ENCODE measurements around the gene ZNF473.

The ZNF473 gene

DNA sequence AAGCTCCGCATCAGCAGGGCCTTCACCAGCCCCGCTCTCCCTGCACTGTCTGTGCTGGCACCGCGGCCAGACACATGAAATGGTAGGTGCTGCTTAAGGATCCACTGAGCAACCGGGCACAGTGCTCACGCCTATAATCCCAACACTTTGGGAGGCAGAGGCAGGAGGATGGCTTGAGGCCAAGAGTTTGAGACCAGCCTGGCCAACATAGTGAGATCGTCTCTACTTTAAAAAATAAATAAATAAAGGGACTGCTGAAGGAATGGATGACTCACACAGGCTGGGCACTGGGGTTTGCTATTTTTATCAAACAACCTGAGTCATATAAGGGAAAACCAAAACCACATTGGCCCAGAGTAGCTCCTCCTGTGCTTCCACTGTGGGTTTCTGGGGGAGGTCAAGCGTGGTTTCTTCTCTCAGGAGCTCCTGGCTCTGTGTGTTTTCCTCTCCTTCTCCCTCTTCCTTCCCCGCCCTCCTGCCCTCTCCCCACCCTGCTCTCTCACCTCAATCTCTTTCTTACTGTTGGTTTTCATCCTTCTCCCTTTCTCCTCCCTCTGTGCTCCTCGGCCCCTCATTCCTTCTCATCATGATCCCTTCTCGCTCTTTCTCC, 21.9 kb upstream of the ZNF473 start:
- peak in 1 of 2 experiments; percentile 20 for DNase-seq (ENCODE audit: low read depth in 2 of 2)

DNA sequence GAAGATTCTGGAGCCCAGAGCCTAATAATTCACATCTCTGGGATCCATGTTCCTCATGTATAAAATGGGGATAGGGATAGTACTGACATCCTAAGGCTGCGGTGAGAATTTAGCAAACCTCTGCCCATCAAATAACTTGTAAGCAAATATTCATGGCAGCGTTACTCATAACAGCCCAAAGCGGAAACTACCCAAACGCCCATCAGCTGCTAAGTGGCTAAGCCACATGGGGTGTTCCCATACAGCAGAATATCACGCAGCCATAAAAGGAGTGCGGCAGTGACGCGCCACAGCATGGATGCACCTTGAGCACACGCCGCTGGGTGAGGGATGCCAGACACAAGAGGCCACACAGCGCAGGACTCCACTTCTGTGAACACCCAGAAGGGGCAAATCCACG, 20.4 kb upstream of the ZNF473 start:
- no peak for DNase-seq (ENCODE audit: low read depth in 2 of 2)

DNA sequence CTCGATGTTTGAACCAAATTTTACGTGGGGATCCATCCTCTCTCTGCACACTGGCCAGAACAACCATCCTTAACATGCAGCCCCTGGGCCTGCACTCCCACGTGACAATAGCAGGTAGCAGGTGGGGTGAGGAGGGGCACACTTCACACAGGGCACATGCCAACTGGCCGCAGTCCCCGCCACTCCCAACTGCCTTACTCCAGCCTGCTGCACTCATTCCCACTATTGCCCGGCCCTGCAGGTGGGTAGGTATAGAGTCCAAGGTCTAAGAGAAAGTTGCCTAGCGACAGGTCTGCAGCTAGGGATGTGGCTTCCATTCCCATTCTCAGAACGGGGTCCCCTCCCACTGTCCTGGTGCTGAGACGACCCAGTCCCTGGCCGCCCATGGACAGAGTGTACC, 18.6 kb upstream of the ZNF473 start:
- DNase-seq (ENCODE audit: low read depth in 2 of 2), result no peak

DNA sequence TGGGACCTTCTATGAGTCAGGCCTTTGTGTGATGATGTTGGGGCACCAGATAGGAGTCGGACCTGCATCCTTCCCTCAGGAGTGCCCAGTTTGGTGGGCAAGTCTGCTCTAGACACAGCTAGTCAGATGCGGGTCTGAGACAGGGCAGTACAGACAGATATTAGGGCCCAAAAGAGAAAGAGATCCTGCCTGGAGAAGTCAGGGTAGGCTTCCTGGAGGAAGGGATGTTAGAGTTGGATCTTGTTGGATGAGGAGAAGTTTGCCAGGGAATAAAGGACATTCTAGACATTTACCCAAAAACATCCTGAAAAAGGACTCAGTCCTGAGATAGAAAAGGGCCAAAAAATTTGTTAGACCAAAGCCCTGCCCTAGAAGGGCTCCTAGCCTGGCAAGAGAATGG, 17.9 kb upstream of the ZNF473 start:
- no peak for DNase-seq (ENCODE audit: low read depth in 2 of 2)

DNA sequence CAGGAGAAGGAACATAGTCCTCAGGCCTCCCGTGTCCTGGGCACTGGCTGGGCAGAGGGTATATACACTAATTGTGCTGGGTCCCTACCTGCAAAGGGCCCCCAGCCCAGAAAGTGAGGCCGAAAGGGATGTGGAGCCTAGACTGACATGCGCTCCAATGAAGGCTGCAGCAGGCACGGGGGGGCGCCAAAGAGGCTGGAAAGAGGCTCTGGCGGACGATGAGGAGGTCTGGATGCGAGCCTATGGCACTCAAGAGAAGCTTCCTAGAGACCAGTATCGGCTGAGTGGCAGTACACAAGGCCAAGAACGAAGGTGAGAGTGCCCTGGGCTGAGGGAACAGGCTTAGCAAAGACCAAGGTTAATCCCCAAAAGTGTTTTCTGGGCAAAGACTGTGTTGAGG, 17.3 kb upstream of the ZNF473 start:
- DNase-seq (ENCODE audit: low read depth in 2 of 2), result no peak

DNA sequence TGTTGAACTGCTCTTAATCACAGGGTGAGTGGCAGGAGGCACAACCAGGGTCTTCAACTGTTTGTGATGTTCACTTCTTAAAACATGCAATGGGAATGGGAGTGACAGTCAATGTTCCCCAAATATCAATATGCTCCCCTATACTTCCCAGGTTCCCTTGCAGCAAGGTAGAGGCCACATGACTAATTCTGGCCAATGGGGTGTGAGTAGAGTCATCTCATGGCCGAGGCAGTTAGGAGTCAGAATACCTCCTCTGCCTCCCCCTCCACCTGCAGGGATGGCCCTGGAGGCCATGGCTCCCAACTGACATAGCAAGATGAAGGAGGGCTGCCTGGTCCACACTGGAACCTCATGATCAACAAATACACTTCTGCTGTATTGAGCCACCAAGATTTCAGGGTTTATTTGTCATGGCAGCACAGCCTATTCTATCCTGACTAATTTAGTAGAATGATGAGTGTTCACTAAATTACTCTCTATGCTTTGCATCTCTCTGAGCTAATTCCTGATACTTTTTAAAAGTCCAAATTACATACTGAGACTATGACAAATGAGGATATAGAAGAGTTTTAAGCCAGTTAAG, 9.5 kb upstream of the ZNF473 start:
- DNase-seq (ENCODE audit: low read depth in 2 of 2), result no peak

DNA sequence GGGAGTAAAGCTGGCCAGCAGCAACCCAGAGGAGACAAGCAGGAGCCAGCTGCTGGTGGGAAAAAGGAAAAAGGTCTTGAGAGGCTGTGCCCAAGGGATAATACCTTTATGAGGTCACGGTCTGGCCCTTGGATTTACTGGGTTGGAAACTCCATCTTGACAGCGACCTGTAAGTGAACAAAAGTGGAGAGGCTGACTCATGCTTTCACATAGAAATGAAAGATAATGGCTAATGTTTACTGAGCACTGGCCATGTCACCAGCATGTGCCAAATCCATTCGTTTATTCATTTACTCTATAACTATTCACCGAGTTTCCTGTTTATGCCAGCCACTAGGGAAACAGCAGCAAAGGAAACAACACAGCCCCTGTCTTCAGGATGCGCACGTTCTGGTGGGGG, 5.3 kb upstream of the ZNF473 start:
- no peak for DNase-seq (ENCODE audit: low read depth in 2 of 2)

DNA sequence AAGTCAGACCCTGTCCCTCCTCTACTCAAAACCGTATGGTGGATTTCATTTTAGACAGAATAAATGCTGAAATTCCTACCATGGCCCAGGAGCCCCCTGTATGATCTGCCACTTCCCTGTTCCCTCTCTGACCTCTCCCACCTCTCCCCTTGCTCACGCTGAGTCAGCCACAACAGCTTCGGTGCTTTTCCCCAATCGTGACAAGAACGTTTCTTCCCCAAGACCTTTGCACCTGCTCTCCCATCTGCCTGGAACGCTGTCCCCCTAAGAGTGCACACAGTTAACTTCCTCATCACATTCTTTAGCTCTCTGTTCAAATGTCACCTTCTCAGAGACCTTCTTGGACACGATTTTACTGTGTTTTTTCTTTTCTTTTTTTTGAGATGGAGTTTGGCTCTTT, 3.0 kb upstream of the ZNF473 start:
- DNase-seq (ENCODE audit: low read depth in 2 of 2), result no peak

DNA sequence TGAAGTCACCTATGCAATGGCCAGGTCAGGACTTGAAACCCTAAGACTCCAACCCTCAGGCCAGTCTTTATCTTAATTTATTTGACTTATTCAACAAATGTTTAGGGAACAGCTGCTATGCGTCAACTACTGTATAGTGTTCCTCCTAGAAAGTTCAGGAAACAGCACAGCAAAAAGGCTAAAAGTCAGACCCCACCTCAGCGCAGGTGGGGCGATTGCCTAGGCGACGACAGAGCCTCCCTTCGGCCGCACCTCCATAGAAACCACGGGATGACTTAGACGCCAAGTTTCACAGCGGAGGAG, 1.1 kb upstream of the ZNF473 start:
- no peak for DNase-seq (ENCODE audit: low read depth in 2 of 2)

DNA sequence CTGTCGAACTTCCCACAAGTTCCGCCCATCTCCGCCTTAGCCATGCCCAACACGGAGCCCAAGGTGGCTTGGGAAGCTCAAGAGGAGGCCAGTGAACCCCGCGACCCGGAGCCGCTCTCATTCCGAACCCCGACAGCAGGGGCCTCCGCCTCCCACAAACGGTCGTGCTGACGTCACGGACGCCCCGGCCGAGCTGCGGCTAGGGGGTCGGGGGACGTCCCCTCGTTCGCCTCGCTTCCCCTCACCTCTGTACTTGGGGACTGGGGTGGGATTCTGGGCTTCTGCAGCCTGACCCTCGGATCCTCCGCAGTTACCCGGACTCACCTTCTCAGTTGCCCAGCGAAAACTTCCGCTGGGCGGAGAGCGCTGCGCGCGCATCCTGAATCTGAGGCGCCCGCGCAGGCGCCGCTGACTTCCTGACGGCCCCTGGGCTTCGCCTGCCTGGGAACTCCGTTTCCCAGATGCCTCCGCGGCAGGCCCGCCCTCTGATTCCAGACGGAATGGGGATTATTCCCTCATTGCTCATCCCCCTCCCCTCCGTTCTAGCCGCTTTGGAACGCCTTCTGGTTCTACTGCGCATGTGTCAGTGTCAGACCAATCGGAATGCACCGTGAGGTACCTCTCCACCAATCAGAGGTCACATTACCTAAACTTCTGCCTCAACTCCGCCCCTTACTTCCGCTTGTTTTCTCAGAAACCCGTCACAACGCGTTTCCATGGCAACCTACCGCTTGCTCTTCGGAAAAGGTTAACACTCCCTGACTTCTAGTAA, 597 bp upstream of the ZNF473 start, which contains the start of gene VRK3:
VRK3 (minus strand) TSS at position 351 of the 772 bp plus-strand sequence. CDS start 9,210 bp downstream, outside the sequence.
- DNase-seq (ENCODE audit: low read depth in 2 of 2), result peak; percentile 94 to 97

DNA sequence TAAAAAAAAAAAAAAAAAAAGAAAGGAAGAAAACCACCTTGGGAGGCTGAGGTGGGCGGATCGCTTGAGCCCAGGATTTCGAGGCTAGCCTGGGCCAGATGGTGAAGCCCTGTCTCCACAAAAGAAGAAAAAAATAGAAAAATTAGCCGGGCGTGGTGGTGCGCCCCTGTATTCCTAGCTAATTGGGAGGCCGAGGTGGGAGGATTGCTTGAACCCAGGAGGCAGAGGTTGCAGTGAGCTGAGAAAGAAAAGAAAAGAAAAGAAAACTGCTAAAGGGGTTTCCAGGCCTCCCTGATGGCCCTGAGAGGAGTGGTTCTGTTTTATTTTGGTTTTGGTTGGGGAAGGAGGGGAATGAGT, 723 bp downstream of the ZNF473 start:
- DNase-seq (ENCODE audit: low read depth in 2 of 2), result no peak

DNA sequence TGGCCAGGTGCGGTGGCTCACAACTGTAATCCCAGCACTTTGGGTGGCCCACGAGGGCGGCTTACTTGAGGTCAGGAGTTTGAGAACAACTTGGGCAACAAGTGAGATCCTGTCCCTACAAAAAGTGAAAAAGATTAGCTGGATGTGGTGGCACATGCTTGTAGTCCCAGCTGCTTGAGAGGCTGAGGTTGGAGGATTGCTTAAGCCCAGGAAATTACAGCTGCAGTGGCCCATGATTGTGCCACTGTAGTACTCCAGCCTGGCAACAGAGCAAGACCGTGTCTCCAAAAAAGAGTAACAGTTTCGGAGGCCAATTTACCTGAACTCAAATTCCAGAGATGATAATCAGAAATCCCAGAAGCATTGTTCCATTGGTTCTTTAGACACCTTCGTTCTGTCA, 4.4 kb downstream of the ZNF473 start:
- DNase-seq (ENCODE audit: low read depth in 2 of 2), result no peak

DNA sequence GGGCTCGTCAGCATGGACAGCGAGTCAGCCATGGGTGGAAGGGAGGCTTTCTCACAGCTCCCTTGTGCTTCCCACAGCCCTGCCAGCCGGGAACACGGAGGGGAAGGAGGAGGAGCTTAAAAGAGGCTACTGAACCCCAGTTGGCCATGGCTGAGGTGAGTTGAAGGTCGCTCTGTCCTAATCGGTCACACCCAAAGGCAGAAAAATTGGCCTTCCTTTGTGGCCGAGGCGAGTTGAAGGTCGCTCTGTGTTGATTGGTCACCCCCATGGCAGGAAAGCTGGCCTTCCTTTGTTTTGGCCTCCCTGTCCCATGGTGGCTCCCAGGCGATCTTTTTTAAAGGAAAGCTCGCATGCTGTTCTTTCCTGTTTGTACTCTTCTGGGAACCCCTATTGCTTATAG, 5.1 kb downstream of the ZNF473 start:
- no peak for DNase-seq (ENCODE audit: low read depth in 2 of 2)

DNA sequence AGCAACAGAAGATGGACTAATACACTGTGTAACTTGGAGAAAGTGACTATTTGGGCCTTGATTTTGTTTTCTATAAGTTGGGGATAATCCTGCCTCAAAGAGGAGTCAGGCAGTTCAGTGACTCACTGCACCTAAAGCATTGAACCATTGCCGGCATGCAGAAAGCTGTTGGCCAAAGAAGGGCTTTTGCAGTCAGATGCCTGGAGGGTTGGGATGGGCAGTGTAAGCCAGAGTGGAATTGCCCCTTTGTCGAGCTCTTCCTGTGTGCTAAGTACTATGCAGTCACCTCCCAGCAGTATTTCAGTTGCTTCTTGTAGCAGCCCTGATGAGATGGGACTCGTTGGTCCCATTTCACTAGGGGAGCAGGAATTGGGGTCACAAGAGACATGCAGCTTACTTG, 11.1 kb downstream of the ZNF473 start:
- no peak for DNase-seq (ENCODE audit: low read depth in 2 of 2)

DNA sequence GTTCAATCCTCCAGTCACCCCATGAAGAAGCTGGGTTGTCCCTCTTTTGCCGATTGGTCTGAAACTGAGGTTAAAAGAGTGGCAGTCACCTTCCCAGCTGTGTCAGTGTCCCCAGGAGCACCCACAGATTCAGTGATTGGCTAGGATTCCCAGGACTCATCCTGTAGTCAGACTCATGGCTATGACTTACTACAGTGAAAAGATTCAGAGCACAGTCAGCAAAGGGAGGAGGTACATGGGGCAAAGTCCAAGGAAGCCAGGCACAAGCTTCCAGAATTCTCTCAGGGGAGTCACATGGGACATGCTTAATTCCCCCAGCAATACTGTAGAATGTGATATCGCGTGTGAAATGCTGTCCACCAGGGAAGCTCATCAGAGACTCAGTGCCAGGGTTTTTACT, 14.2 kb downstream of the ZNF473 start:
- no peak for DNase-seq (ENCODE audit: low read depth in 2 of 2)

DNA sequence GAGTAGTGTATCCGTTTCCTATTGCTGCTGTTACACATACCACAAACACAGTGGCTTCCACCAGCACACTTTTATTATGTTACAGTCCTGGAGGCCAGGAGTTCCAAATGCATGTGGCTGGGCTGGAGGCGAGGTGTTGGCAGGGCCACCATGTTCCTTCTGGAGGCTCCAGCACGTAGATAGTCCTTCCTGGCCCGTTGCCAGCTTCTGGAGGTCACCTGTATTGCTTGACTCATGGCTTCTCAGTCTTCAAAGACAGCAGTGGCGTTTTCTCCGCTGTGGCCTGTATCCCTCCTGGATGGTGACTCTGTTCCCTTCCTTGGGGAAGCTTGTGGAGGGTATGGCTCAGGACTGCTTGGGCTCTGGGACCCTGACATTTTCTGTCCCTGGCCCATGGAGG, 15.2 kb downstream of the ZNF473 start:
- DNase-seq (ENCODE audit: low read depth in 2 of 2), result no peak

DNA sequence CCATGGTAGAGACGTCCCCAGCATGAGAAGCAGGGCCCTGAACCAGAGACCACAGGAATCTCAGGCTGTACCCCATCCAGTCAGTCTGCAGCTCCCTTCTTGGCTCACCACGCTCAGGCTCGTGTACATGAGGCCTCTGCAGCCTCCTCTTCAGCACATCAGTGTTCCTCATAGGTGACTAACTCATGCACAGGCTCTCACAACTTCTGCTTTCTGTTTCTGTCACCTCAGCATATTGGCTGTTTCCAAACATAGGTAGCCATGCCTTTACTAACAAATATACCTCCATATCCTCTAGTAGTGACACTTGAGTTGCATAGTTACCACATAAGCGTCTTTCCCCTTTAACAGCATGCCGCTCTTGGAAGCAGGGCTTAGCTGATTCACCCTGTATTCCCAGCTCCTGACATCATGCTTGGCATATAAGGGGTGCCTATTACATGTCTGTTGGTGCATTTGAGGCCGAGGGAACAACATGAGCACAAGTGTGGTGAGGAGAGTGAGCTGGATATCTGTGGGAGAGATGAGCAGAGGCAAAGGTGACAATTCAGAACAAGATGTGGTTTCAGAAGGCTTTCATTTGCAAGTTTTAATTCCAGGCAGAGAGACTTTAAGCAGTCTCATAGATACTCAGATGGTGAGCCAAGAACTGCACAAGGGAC, 16.7 kb downstream of the ZNF473 start:
- DNase-seq (ENCODE audit: low read depth in 2 of 2), result no peak

DNA sequence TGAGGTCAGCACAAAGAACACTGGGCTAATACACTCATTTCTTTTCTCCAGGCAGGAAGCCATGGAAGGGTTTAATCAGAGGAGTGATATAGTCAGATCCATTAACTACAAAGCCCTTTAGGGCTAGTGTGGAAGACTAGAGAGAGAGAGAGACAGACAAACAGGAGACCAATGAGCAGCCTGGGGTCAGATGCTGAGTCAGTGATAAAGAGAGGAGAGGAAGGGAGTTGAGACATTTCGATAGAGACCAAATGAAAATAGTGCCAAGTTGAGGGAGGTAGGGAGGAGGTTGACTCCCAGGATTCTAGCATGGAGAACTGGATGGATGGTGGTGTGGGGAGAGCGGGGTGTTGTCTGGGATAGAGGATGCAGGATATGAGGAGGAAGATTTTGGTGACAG, 18.2 kb downstream of the ZNF473 start:
- DNase-seq (ENCODE audit: low read depth in 2 of 2), result no peak

DNA sequence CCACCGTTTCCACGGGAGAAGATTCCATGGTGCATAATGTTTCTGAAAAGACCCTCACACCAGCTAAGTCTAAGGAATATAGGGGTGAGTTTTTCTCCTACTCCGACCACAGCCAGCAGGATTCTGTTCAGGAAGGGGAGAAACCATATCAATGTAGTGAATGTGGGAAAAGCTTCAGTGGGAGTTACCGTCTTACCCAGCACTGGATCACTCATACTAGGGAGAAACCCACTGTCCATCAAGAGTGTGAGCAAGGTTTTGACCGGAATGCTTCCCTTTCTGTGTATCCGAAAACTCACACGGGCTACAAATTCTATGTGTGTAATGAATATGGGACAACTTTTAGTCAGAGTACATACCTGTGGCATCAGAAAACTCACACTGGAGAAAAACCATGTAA, 19.1 kb downstream of the ZNF473 start:
- DNase-seq (ENCODE audit: low read depth in 2 of 2), result no peak

DNA sequence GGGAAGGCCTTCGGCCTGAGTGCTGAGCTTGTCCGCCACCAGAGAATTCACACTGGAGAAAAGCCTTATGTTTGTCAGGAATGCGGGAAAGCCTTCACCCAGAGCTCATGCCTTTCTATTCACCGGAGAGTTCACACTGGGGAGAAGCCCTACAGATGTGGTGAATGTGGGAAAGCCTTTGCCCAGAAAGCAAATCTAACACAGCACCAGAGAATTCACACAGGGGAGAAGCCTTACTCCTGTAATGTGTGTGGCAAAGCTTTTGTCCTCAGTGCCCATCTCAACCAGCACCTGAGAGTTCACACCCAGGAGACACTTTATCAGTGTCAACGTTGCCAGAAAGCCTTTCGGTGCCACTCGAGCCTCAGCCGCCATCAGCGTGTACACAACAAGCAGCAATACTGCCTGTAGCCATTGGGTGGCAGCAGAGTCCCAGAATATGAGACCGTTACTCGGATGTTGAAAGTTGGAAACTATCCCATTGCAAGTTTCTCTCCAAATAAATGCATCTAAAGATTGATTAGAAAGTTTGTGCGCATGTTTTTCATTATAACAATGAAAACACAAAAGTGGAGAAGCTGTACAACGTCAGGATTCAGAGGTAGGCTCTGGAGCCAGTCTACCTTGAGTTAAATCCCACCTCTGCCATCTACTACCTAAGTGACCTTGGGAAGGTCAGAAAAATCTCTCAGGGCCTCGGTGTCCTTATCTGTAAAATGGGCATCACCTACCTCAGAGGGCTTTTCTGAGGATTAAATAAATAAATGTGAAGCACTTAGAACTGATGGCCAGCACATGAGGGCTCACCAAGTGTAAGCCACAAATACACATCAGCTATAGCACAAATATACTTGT, 21.1 kb downstream of the ZNF473 start:
- peak; percentile 12 to 58 for DNase-seq (ENCODE audit: low read depth in 2 of 2)

DNA sequence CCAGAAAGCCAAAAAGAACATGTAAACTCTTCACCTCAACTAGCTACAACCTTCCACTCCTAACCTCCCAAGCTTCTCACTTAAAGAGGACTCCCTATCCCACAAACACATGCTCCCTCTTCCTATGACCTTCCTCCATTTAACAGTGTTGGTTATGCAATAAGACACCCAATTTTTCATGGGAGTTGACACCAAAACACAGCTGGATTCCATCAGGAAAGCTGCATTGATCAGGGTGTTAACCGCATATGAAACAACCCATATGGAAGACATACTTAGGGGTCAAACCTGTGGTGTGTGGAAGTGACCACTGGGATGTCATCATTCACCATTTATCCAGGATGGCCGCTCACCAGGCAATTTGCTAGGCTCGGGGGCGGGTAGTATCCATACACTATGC, 21.9 kb downstream of the ZNF473 start:
- DNase-seq (ENCODE audit: low read depth in 2 of 2), result no peak

All from stimulated activated CD4-positive, alpha-beta T cell treated with anti-CD3 and anti-CD28 coated beads, Interleukin-12 subunit alpha, Interleukin-12 subunit beta, amount 100 ng/mL, for 24 hours (primary cell).